DOHH2 (cell line): ENCODE measurements around the gene NBEAL2.

Experiments used
- CTCF ChIP-seq: fragments of 200-600 bp; sonication (generic); IDR thresholded peaks from one replicate; pipeline ENCODE4 v1.5.1; 2014; ENCODE audit warnings: antibody characterized with exemption, mild to moderate bottlenecking, low read depth, low read length; ENCODE audit not compliant: poor library complexity, severe bottlenecking
- EZH2phosphoT487 ChIP-seq: fragments of 200-600 bp; sonication (generic); IDR thresholded peaks from 2 replicates; pipeline ENCODE4 v1.6.1; 2017; ENCODE audit warnings: borderline replicate concordance, mild to moderate bottlenecking, antibody characterized with exemption, low read length, moderate library complexity, mixed read lengths

GRCh38 chr3:46932455-46933225 lies 46.8 kb upstream of the NBEAL2 start:
- peak; percentile 43 for TF ChIP-seq CTCF
- TF ChIP-seq EZH2phosphoT487 = no peak
